Endothelial cell of umbilical vein (primary cell): ENCODE results near the gene CLTCL1. TPM values are rescaled to one million over a fixed set of nuclear protein-coding genes. Genes with fewer than 3 reads are reported as not detected.

ENCODE experiments used
- BruUV-seq: library from RNA; stranded (reverse); fragments of 400-500 nt; replicated peaks from 2 replicates; lab custom pipeline; 2021; lab: Mats Ljungman, UMichigan
- CTCF ChIA-PET: fragments of 300-600, 350-600 bp; sonication (Branson Sonifier 250); formaldehyde crosslinking; loops from one replicate; lab custom pipeline; 2021; ENCODE audit warnings: antibody characterized with exemption, inconsistent platforms; lab: Charles Lee
- POLR2A ChIA-PET: fragments of 300-600, 350-600 bp; sonication (Branson Sonifier 250); formaldehyde crosslinking; loops from one replicate; lab custom pipeline; 2021; ENCODE audit warnings: antibody characterized with exemption, inconsistent platforms; lab: Charles Lee
- DNase-seq: peaks from one replicate; pipeline ENCODE4 v3.0.0-alpha.2; 2011; ENCODE audit warnings: low read depth, low spot score
- FAIRE-seq: peaks from 2 replicates; lab custom pipeline; 2011; peaks lifted over from hg19 to GRCh38; lab: Jason Lieb, UNC
- H2AFZ ChIP-seq: 2 replicates; pipeline ENCODE4 v1.6.0; 2012; ENCODE audit warnings: low read depth, low read length, control low read depth, inconsistent platforms
- H3K27ac ChIP-seq: 2 replicates; pipeline ENCODE4 v1.5.1; 2011; ENCODE audit warnings: low read depth, mild to moderate bottlenecking, control low read depth, low read length, moderate library complexity; ENCODE audit not compliant: insufficient read depth
- H3K27me3 ChIP-seq, 2 experiments: 2 replicates each; pipeline versions ENCODE4 v1.6.0 to v1.6.1; 2011; ENCODE audit warnings: low read length in 2 of 2, mixed read lengths in 1 of 2; ENCODE audit not compliant: control insufficient read depth in 2 of 2, insufficient read depth in 2 of 2
- H3K36me3 ChIP-seq, 2 experiments: 2 replicates in 1 of 2; 3 replicates in 1 of 2; pipeline ENCODE4 v1.5.1; 2011; ENCODE audit warnings: low read length in 2 of 2, mild to moderate bottlenecking in 1 of 2, moderate library complexity in 1 of 2; ENCODE audit not compliant: control insufficient read depth in 2 of 2, insufficient read depth in 2 of 2; ENCODE audit errors: extremely low read depth in 1 of 2
- H3K4me1 ChIP-seq: 3 replicates; pipeline ENCODE4 v1.5.1; 2011; ENCODE audit warnings: mild to moderate bottlenecking, low read length; ENCODE audit not compliant: control insufficient read depth, insufficient read depth; ENCODE audit errors: extremely low read depth
- H3K4me2 ChIP-seq: 2 replicates; pipeline ENCODE4 v1.6.1; 2011; ENCODE audit warnings: low read length, control low read depth, mixed read lengths; ENCODE audit not compliant: insufficient read depth
- H3K4me3 ChIP-seq, 3 experiments: fragments of 200-600 bp in 1 of 3; sonication (generic), shearing (Covaris generic) in 1 of 3; replicated peaks in 1 of 3; 2 replicates each; pipeline ENCODE4 v1.5.1; 2011 to 2016; ENCODE audit warnings: control low read depth in 3 of 3, low read length in 3 of 3, mild to moderate bottlenecking in 2 of 3, inconsistent platforms in 1 of 3, low read depth in 1 of 3, moderate library complexity in 1 of 3; ENCODE audit not compliant: insufficient read depth in 1 of 3
- H3K79me2 ChIP-seq: 2 replicates; pipeline ENCODE4 v1.6.0; 2012; ENCODE audit warnings: low read length, inconsistent platforms; ENCODE audit not compliant: control insufficient read depth, insufficient read depth
- H3K9ac ChIP-seq: replicated peaks from 2 replicates; pipeline ENCODE3; 2011; ENCODE audit warnings: low read length, control low read depth; ENCODE audit not compliant: insufficient read depth; ENCODE audit errors: extremely low read depth
- H3K9me1 ChIP-seq: replicated peaks from 3 replicates; pipeline ENCODE4 v1.6.0; 2011; ENCODE audit warnings: mild to moderate bottlenecking, low read length; ENCODE audit not compliant: control insufficient read depth, insufficient read depth; ENCODE audit errors: extremely low read depth
- H3K9me3 ChIP-seq: replicated peaks from 2 replicates; pipeline ENCODE4 v1.5.1; 2012; ENCODE audit warnings: low read length, inconsistent platforms; ENCODE audit not compliant: control insufficient read depth, insufficient read depth
- H4K20me1 ChIP-seq: replicated peaks from 2 replicates; pipeline ENCODE3; 2011; ENCODE audit warnings: mild to moderate bottlenecking, low read length; ENCODE audit not compliant: control insufficient read depth, insufficient read depth; ENCODE audit errors: extremely low read depth
- EZH2 ChIP-seq: IDR thresholded peaks from 2 replicates; pipeline ENCODE4 v1.6.1; 2012; ENCODE audit warnings: borderline replicate concordance, low read depth, mild to moderate bottlenecking, moderate library complexity, low read length, inconsistent platforms; ENCODE audit not compliant: severe bottlenecking
- FOS ChIP-seq: IDR thresholded peaks from 2 replicates; pipeline ENCODE4 v1.6.1; 2011; ENCODE audit warnings: mild to moderate bottlenecking, low read length, moderate library complexity, borderline replicate concordance; ENCODE audit not compliant: insufficient read depth
- GATA2 ChIP-seq: IDR thresholded peaks from 2 replicates; pipeline ENCODE4 v1.7.0; 2011; ENCODE audit warnings: low read depth, mild to moderate bottlenecking, moderate library complexity, mixed read lengths, low read length; ENCODE audit not compliant: insufficient read length, insufficient read depth
- JUN ChIP-seq: IDR thresholded peaks from 2 replicates; pipeline ENCODE4 v1.6.1; 2011; ENCODE audit warnings: borderline replicate concordance, low read depth; ENCODE audit not compliant: insufficient read length, insufficient read depth
- MAX ChIP-seq: IDR thresholded peaks from 2 replicates; pipeline ENCODE4 v1.6.1; 2011; ENCODE audit not compliant: insufficient read depth, insufficient read length
- MYC ChIP-seq: IDR thresholded peaks from one replicate; pipeline ENCODE4 v1.6.1; 2011; ENCODE audit warnings: mild to moderate bottlenecking, low read depth, low read length
- POLR2A ChIP-seq: IDR thresholded peaks from 2 replicates; pipeline ENCODE4 v1.6.1; 2012; ENCODE audit warnings: low read depth, mild to moderate bottlenecking, control low read depth, low read length
- POLR2AphosphoS5 ChIP-seq: IDR thresholded peaks from 2 replicates; pipeline ENCODE4 v1.6.1; 2012; ENCODE audit warnings: low read depth, mild to moderate bottlenecking, control low read depth, low read length, moderate library complexity; ENCODE audit not compliant: insufficient read depth
- dilution Hi-C: fragments of 300-500 bp; cut with MboI; formaldehyde crosslinking; loops from one replicate; pipeline ENCODE4 v1.15.0; 2019; ENCODE audit warnings: low sequenced_read_pairs; ENCODE audit not compliant: extremely low pct_ligation_motif_present
- intact Hi-C: fragments of 100-400 bp; cut with micrococcal nuclease; formaldehyde crosslinking; loops from one replicate; pipeline ENCODE4 v1.10.0; 2022
- polyA plus RNA-seq, 4 experiments: library from polyadenylated mRNA; depleted of rRNA in 3 of 4; stranded (reverse) in 3 of 4; unstranded in 1 of 4; fragments of >200 nt; gene quantifications; 2 replicates each; pipeline versions ENCODE4 v1.2.1 to v1.2.3, GENCODE V29; 2011 to 2012; ENCODE audit warnings: missing spikeins in 1 of 4
- total RNA-seq: library from RNA; stranded (reverse); gene quantifications from 2 replicates; pipeline ENCODE4 v1.2.3, GENCODE V29; 2021
- TF ChIP-seq, protein P1 (sequence below), 2 donors: IDR thresholded peaks; 1 replicate in 1 of 2; 2 replicates in 1 of 2; pipeline ENCODE4 v1.5.1; 2011; ENCODE audit warnings: low read length in 2 of 2, mild to moderate bottlenecking in 2 of 2, moderate library complexity in 2 of 2, control low read depth in 1 of 2, inconsistent platforms in 1 of 2, low read depth in 1 of 2; ENCODE audit not compliant: insufficient read depth in 1 of 2; ENCODE audit errors: extremely low read depth in 1 of 2

CLTCL1 gene
- total and polyA plus RNA-seq, 2 donors (not counting 3 experiments of a cell fraction or from before 2014, with no cell fraction given) = 5.0 to 6.2 TPM

DNA sequence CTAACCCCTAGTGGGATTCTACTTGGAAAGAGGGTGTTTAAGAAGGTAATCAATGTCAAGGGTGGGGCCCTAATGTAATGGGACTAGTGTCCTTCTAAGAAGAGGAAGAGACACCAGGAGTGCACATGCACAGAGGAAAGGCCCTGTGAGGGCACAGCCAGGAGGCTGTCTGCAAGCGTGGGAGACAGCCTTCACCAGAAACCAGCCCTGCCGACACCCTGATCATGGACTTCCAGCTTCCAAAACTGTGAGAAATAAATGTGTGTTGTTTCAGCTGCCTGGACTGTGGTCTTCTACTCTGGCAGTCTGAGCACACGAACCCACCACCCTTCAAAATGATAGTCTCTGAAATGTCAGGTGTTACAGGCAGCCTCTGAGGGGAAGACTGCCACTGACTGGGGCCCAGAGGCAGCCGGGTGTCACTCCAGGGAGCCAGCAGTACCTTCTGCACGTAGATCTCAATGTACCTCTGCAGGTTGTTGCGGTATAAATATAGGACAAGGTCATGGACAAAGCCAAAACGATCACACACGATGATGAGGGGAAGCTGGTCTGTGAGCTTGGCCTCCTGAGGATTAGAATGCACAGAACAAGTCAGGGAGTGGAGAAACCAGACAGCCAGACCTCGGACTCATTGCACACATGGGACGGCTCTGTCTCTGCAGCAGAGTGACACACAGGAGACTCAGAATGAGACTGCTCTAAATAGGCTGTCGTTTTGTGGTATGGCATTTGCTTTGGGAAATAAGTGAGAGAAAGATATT lies 69.1 kb downstream of the CLTCL1 start:
- ChIA-PET POLR2A (no interaction called here), CTCF (no interaction called here)
- FAIRE-seq (no peak), DNase-seq (no peak)
- Histone ChIP-seq H3K36me3 (no peaks in the 10 kb centered on the region), H3K9me3 (no peaks in the 10 kb centered on the region), H3K4me3 (no peak overlapping the region), H3K9ac (no peak overlapping the region), H3K27me3 (no peaks in the 10 kb centered on the region), H3K4me2 (no peak overlapping the region), H3K4me1 (no peaks in the 10 kb centered on the region), H4K20me1 (no peaks in the 10 kb centered on the region), H2AFZ (no peak overlapping the region), H3K79me2 (no peaks in the 10 kb centered on the region), H3K27ac (no peak overlapping the region), H3K9me1 (no peaks in the 10 kb centered on the region)
- BruUV-seq = no TSS peak
- TF ChIP-seq JUN (no peak), FOS (no peak), POLR2A (no peak), POLR2AphosphoS5 (no peak), EZH2 (no peak), GATA2 (no peak), MYC (no peak), MAX (no peak)
- TF ChIP-seq, protein P1, sequence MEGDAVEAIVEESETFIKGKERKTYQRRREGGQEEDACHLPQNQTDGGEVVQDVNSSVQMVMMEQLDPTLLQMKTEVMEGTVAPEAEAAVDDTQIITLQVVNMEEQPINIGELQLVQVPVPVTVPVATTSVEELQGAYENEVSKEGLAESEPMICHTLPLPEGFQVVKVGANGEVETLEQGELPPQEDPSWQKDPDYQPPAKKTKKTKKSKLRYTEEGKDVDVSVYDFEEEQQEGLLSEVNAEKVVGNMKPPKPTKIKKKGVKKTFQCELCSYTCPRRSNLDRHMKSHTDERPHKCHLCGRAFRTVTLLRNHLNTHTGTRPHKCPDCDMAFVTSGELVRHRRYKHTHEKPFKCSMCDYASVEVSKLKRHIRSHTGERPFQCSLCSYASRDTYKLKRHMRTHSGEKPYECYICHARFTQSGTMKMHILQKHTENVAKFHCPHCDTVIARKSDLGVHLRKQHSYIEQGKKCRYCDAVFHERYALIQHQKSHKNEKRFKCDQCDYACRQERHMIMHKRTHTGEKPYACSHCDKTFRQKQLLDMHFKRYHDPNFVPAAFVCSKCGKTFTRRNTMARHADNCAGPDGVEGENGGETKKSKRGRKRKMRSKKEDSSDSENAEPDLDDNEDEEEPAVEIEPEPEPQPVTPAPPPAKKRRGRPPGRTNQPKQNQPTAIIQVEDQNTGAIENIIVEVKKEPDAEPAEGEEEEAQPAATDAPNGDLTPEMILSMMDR (IDR thresholded peaks at IDR 0.05; ENCODE audit: extremely low read depth in 1 of 2, insufficient read depth in 1 of 2, low read depth in 1 of 2, low read length in 2 of 2) = no peak
- dilution Hi-C loops = no loop called here
- intact Hi-C loops = no loop called here
